ENCODE results near the gene ARHGAP40.

ARHGAP40 gene

DNA sequence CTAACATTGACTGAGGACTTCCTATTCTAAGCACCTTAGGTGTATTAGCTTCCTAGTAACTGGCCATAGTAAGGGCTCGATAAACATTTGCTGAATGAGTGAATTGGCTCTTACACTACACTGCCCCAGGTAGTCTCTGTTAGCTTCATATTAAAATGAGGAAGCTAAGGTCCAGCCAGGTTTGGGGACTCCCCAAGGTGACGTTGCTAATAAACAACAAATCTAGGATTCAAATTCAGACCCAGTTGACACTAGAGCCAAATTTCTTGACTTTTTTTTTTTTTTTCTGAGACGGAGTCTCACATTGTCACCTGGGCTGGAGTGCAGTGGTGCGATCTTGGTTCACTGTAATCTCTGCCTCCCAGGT, 16.2 kb downstream of the ARHGAP40 start:
- no peak for TF ChIP-seq CTCF (IDR thresholded peaks at IDR 0.05; ENCODE audit: insufficient read depth, low read depth, low read length, missing control alignments)
- DNase-seq (ENCODE audit: low read depth): no peak
- H3K4me3 ChIP-seq (ENCODE audit: low read depth, low read length): no peak overlapping the region

DNA sequence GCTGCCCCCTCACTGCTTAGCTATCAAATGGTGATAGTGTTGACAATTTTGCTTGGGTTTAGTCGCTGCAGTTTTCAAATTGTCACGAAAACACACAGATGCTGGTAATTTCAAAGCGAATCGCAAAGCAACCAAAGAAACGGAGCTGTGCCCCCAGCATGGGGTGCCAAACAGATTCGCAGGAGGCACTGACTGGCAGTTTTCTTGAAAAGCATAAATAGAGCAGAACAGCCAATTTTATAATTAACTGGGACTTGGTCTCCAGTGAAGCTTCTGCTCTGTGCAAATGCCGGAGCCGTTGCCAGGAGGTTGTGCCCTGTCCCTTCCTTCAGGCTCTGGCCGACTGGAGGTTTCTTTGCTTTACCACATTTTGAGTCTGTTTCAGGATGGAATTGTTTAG, 18.8 kb downstream of the ARHGAP40 start:
- DNase-seq (ENCODE audit: low read depth): no peak
- H3K4me3 ChIP-seq (ENCODE audit: low read depth, low read length): no peak overlapping the region
- no peak for TF ChIP-seq CTCF (IDR thresholded peaks at IDR 0.05; ENCODE audit: insufficient read depth, low read depth, low read length, missing control alignments)

DNA sequence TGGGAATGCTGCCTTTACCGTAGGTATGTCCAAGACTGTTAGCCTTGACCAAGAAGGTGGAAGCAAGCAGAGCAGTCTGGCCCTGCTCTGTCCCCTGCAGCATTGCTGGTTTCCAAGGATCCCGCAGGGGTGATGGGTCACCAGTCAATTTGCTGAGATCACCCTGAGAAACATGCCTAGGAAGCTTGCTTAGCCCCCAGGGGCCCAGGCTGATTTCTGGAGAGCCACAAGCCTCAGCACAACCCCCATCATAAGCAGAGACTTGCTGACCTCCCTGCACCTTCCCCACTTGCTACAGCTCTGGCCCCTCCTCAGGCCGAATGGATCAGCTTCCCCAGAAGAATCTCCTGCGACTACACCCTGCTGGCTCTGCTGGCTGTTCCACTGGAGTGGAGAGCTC, 21.5 kb downstream of the ARHGAP40 start:
- no peak for TF ChIP-seq CTCF (IDR thresholded peaks at IDR 0.05; ENCODE audit: insufficient read depth, low read depth, low read length, missing control alignments)
- no peak overlapping the region for H3K4me3 ChIP-seq (ENCODE audit: low read depth, low read length)
- no peak for DNase-seq (ENCODE audit: low read depth)

DNA sequence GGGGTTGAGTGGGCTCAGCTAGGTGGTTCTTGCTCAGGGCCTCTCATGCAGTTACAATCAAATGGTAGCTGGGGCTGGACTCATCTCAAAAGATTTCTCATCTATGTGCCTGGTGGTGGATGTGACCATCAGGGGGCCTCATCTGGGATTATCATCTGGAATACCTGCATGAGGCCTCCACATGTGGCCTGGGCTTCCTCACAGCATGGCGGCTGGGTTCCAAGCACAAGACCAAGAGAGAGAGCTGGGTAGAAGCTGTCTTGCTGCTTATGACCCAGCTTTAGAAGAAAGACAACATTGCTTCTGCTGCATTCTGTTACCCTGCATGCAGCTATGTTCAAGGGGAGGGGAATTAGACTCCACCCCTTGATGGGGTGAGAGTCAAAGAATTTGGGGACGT, 22.5 kb downstream of the ARHGAP40 start:
- TF ChIP-seq CTCF (IDR thresholded peaks at IDR 0.05; ENCODE audit: insufficient read depth, low read depth, low read length, missing control alignments): no peak
- no peak for DNase-seq (ENCODE audit: low read depth)
- no peak overlapping the region for H3K4me3 ChIP-seq (ENCODE audit: low read depth, low read length)

GRCh38 chr20:38625896-38626295, 24.3 kb downstream of the ARHGAP40 start:
- no peak for DNase-seq (ENCODE audit: low read depth)
- TF ChIP-seq CTCF (IDR thresholded peaks at IDR 0.05; ENCODE audit: insufficient read depth, low read depth, low read length, missing control alignments): no peak
- H3K4me3 ChIP-seq (ENCODE audit: low read depth, low read length): no peak overlapping the region

DNA sequence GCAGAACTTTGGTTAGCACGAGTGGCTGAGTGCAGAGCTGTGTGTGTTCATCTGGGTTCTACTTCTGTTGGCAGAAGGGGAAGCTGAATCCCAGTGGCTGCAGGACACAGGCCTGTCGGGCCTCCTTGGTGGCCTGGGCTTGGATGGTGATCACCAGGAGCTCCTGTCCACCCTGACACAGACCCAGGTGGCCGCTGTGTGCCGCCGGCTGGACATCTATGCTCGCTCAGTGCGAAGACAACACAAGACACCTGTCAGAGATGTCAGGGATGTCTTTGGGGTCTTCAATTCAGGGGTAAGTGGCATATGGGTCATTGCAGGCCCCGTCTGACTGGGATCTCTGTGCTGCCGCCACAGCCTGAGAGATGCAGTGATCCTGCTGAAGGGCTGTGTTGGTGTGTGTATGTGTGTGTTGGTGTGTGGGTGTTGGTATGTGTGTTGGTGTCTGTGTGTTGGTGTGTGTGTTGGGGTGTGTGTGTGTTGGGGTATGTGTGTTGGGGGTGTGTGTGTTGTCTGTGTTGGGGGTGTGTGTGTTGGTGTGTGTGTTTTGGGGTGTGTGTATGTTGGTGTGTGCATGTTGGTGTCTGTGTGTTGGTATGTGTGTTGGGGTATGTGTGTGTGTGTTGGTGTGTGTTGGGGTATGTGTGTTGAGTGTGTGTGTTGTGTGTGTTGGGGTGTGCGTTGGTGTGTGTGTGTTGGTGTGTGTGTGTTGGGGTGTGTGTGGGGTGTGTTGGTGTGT, 25.5 kb downstream of the ARHGAP40 start:
- DNase-seq (ENCODE audit: low read depth): no peak
- TF ChIP-seq CTCF (IDR thresholded peaks at IDR 0.05; ENCODE audit: insufficient read depth, low read depth, low read length, missing control alignments): no peak
- H3K4me3 ChIP-seq (ENCODE audit: low read depth, low read length): no peak overlapping the region
